ENCODE data around the gene PSG4.
"Not testable (repeated sequence)": the region's sequence is repeated elsewhere in the genome, so short reads cannot be mapped to it uniquely, and the experiment has no call there.

PSG4 gene

DNA sequence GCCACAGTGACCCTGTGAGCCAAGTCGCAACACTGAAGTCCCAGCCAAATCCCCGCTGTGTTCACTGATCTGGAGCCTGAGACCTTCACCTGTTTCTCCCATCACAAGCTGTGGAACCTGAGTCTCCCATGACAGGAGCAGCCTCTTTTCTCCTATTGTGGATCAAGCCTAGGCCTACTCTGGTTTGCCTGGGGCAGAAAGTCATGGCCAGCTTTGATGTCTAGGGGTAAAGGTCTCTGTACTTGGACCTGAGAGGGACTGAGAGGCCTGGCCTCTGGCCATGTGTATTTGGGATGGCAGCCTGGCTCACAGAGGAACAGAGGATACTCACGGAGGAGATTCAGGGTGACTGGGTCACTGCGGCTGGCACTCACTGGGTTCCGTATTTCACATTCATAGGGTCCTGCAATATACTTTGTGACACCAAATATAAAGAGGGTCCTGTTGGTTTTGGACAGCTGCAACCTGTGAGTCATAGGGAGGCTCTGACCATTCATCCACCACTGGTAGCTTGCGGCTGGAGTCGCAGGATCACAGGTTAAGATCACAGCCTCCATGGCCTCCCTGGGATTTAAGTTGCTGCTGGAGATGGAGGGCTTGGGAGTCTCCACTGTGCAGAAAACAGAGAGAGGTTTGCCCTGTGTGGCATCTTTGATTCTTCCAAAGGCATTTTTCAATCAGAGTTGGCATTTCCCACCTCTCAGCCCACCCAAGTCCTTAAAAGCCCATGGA is 7.6 kb downstream of the PSG4 start:
- DNase-seq = not testable (repeated sequence)

DNA sequence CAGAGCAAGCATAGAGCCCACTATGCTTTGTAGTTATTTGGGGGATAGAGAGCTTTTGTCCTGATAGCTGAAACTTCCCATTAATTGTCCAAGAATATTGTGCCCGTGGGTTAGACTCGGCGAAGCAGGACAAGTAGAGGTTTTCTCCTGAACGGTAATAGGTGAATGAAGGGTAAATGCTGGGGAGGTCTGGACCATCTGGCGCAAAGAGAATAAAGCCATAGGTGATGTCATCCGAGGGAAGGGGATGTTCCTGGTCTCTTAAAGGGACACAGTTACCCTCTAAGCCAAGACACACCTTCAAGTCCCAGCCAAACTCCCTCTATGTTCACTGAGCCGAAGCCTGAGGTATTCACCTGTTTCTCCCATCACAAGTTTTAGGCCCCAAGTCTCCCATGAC is 11.0 kb downstream of the PSG4 start:
- DNase-seq = not testable (repeated sequence)

DNA sequence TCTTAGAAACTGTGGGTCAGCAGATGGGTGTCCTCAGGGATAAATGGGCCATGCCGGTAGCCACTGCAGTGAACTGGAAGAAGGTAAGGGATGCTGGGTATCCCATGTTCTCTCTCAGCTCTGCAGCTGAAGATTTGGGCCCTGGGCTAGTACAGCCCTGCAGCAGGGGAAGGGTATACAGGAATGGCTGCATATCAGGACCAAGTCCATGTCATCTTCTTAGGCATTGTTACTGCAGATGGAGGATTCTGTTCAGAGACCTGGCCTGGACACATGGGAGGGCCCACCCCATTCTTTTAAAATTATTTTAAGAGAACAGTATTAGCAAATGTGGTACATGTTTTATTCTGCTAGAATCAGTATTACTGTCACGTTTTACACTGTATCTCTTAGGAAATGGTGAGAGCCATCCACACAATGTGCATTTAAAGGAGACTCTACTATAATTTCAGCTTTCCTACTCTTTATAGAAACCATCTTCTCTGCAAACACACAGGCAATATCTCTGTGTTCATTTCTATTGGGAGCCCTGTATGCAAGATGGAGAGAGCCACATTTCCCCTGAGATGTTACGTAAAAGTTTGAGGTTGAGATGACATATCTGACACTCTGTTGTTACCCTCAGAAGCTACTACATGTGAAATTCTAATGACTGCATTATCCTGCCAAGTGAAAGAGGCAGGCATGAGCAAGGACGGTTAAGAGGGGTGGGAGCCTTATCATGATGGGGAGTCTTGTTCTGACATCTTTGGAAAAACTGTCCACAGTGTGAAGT is 12.9 kb downstream of the PSG4 start:
- DNase-seq = not testable (repeated sequence)

DNA sequence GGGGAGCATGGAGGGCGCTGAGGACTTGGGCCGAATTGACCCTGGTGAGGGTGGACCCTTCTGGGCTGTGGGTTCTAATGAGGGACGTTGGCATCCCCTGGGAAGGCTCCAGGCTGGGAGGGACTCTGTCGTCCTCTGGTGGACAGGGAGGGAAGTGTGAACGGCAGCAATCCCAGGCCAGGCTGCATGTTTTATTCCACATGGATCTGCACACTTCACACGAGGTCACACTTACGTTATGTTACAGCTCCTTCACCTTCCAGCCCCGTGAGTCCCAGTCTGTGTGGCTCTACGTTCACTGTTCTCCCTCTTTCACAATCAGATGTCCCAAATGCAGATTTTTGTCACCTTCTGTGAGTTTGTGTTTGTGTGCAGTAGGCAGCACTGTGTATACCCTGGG is 17.3 kb downstream of the PSG4 start:
- DNase-seq = not testable (repeated sequence)

DNA sequence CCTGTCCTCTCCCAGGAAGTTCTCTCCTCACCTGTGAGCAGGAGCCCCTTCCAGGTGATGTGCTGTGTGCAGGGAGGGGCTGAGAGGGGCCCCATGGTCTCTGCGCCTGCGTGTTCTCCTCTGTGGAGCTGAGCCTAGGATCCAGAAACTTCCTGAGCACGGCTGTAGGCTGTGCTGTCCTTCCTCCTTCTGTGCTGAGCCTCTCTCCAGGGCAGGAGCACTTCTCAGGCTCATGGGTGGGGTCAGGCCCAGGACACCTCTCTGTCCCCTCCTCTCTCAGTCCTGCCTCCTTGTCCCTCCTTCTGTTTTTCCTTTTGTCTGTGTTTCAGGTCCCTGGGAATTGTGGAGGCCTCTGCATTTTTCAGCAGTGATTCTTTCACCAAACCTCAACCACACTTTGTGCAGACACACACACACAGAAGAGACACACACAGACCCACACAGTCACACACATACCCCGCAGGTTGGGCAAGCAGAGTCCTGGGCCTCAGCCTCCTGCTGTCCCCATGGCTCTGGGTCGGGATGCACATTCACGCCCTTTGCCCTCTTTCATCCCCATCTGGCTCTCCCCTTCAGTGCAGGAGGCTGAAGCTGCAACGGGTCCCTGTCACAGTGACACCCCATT is 19.0 kb downstream of the PSG4 start, which contains the start of gene PSG5:
Gene PSG5, minus strand, starts transcription at position 226 of the 625 bp plus-strand sequence. Its CDS starts 131 bp downstream, at position 95.
- not testable (repeated sequence) for DNase-seq

DNA sequence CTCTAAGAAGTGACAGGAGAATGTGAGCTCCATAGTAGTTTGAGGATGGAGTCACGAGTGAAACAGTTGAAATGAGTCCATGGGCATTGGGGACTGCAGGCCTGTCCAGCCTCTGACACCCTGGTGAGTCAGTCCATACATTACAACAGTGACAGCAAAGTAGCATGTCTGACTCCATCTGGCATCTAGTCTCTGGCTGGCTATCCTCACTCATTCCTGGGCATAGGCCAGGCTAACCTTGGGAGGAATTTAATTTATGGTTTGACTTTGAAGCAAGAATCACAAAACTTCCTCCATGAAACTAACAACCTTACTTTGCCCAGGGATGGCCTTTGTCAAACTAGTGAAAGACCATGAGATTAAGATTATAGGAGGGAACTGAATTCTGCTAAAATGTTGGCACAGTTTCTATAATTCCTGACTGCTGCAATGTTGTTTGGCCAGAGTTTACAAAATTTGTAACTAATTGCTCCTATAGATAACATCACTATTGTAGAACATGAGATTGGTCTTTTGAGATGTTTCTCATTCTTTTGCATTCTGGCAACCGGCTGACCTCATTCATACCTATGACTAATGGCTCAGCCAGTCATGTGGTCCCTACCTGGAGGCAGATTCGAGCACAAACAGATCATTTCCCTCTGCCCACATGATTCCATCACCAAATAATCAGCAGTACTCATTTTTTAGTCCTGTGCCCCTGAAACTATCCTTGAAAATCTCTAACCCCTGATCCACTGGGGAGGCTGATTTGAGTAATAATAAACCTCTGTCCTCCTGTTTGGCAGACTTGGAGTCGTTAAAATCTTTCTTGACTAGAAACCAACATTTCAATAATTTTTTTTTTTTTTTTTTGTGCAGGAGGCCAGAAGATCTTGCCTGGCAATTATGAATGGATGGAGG is 23.3 kb downstream of the PSG4 start:
- DNase-seq = not testable (repeated sequence)

DNA sequence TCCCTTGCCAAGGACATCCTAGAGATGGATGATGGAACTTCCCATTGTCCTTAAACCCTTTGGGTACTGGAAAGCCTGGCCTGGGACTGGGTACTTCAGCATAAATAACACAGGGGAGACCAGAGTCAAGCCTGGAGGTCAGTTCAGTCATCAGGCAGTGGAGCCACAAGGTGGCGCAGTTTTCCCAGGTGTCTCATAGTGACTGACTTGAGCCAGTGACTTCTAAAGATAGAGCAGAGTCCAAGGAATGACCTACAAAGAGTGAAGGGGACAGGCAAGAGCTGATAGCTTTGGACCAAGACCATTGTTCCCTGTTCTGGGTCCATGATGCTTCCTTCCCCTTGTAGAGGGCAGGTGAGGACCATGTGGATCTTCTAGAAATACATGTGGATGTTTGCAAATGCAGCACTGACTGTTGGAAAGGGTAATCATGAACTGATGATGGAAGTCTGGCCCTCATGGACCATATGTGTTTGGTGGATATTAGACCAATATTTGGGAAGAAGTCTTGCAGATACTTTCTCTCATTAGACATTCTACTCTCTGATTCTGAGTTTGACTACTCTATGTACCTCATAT is 25.8 kb downstream of the PSG4 start:
- DNase-seq = not testable (repeated sequence)

GRCh38 chr19:43178577-43178976 is 26.9 kb downstream of the PSG4 start:
- not testable (repeated sequence) for DNase-seq

- not testable (repeated sequence) for DNase-seq
Measured at GRCh38 chr19:43165906-43166305, 39.5 kb downstream of the PSG4 start.

DNA sequence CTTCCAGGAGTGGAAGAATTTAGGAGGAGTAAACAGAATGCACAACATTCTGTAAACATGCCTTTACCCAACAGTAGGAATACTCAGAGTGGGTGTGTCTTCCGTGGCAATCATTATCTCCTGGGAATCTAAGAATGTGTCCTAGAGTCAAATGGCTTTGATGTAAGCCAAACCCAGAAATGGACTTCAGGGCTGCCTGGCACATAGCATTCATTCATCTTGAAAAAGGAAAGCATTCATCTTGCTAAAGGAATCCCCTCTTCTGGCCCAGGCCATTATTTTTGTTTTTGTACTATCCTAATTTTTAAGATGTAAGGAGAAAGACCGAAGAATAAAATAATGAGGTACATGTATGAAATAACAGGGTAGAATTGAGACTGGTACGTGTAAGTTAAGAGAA is 42.3 kb downstream of the PSG4 start:
- not testable (repeated sequence) for DNase-seq

- DNase-seq = not testable (repeated sequence)
Measured at GRCh38 chr19:43162261-43162660, 43.2 kb downstream of the PSG4 start.

- DNase-seq = no peak
Measured at GRCh38 chr19:43152214-43152613, 53.2 kb downstream of the PSG4 start.

DNA sequence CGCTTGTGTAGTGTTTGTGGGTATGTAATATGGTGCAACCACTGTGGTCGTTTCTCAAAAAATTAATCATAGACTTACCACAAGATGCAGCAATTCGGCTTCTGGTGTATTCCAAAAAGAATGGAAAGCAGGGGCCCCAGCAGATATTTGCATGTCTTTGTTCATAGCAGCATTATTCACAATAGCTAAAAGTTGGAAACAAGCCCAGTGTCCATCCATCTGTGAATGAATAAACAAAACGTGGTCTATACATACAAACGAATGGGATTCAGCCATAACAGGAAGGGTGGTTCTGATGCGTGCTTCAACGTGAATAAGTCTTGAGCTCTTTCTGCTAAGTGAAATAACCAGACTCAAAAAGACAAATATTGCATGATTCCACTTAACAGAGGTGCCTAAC is 55.6 kb downstream of the PSG4 start:
- DNase-seq = peak; percentile 67

GRCh38 chr19:43148233-43148632 is 57.2 kb downstream of the PSG4 start:
- no peak for DNase-seq

Data from NCI-H1105 treated with DMSO at 0.1 percent for 48 hours (cell line).